RCC 7860 (cell line): ENCODE data around the gene CDC42SE2.

Experiments used
- DNase-seq: peaks from one replicate; pipeline ENCODE4 v3.0.0-alpha.2; 2015; ENCODE audit warnings: low spot score
- FAIRE-seq: peaks from 2 replicates; lab custom pipeline; 2012; peaks lifted over from hg19 to GRCh38; lab: Jason Lieb, UNC

The CDC42SE2 gene

GRCh38 chr5:131419877-131420276 is 156.0 kb downstream of the CDC42SE2 start:
- FAIRE-seq (no peak), DNase-seq (no peak)

GRCh38 chr5:131423056-131423455 is 159.2 kb downstream of the CDC42SE2 start:
- DNase-seq (no peak), FAIRE-seq (no peak)

- FAIRE-seq, result no peak
- no peak for DNase-seq
Measured at GRCh38 chr5:131426011-131426410, 162.2 kb downstream of the CDC42SE2 start.

- FAIRE-seq, result no peak
- no peak for DNase-seq
Measured at GRCh38 chr5:131430794-131431193, 166.9 kb downstream of the CDC42SE2 start.

GRCh38 chr5:131431794-131432193 is 167.9 kb downstream of the CDC42SE2 start:
- DNase-seq (no peak), FAIRE-seq (no peak)

GRCh38 chr5:131433109-131433508 is 169.3 kb downstream of the CDC42SE2 start:
- DNase-seq, result no peak
- no peak for FAIRE-seq

GRCh38 chr5:131436081-131436480 is 172.2 kb downstream of the CDC42SE2 start:
- no peak for FAIRE-seq
- no peak for DNase-seq

- no peak for FAIRE-seq
- no peak for DNase-seq
Measured at GRCh38 chr5:131441184-131441583, 177.3 kb downstream of the CDC42SE2 start.
